UCSD-AML1 (cell line): ENCODE data around the gene TENT5C.

ENCODE experiments used
- DNase-seq: peaks from one replicate; lab custom pipeline; 2025; ENCODE audit not compliant: unreplicated experiment; lab: John Stamatoyannopoulos, UW

The TENT5C gene

DNA sequence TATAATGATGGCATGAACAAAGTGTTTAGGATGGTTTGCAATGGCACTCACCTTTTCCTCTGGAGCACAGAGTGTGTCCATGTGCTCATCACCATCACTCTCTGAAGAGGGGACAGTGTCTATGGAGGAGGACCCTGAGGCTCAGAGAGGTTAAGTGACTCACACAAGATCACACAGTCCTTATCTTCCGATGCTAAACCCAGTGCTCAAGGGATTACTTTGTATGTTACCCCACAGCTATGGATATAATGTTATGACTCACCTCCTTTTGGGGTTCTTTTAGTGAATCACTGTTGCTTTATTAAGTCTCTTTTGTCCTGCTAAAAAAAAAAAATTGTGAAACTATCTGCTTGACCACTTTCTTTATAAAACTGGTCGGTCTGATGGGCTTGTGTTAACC is 67.6 kb downstream of the TENT5C start:
- DNase-seq = no peak

DNA sequence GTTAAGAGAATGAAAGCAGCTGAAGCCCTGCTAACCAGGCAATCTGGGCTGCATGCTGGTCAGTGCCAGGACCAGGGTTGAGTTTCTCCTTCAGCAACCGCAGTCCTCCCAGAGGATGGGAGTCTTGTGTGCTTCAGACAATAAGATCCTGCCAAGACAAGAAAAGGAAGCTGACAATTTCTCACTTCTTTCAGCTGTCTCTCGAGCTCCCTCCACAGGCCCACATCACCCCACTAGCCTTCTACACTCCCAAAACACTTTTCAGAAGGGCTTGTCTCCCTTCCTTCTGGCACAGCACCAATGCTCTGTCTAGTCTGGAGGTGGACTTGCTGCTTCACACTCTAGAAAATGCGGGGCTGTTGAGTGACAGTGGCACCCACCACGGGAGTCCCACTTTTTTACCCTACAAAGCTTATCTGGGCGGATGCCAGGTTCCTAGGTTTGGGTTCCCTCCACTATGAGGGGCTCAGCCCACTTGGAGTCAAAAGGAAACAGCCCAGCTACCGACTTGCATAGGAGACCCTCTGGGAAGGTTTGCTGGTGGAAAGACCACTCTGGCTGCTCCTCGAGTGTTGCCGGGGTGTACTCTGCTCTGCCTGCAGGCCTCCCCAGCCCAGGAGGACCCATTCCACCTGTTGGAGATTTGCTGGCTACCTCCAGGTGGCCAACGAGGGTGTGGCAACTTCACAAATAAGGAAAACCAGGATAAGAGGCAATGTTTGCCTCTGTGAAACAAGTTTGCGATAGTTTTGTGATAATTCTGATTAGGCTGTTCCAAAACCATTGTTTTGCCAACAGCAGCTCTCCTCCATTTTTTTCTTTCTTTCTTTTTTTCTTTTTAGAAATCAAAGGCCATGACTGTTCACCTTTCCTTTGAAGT is 68.9 kb downstream of the TENT5C start:
- DNase-seq = peak; percentile 56

DNA sequence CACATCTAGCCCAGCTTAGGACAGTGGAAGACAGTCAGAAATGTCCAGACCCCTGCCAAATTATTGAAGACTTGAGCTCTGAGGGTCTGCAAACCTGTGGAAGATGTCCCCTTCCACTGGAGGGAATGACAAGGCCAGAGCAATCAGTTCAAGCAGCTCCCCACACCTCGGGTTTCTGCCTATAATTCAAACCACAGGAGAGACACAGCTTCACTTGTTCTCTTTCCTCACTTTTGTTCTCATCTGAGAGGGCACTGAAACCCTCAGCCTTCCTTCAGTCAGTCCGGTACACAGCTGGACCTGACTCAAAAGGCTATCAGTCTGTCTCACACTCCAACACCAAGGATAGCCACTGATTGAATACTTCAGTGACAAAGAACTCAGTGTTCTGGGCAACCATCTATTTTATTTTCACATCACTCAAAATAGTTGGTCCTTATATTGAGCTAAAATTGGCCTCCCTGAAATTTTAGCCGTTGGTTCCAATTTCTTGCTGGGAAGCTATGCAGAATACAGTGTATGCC is 70.1 kb downstream of the TENT5C start:
- DNase-seq = no peak

DNA sequence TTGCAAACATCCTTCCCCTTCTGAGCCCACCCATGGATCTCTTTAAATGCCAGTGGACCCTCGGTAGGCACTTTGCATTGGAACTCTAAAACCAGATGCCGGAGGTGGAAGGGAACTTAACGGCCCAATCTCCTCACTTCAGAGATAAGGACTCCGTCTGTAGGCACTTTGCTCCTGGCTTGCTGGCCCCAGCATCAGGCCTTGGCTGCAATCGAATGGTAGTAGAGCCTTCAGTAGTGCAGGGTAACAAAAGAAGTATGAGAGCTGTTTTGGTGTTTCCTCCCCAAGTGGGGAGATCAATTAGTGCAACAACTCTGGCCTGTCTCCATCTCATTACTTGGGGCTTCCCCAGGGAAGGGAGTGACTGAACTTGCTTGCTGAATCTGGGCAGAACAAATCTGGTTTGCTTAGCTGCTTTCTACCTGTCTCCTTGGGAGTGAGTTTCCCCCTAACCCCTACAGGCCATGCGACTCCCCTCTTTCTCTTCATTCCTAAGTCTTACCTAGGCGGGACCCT is 70.8 kb downstream of the TENT5C start:
- DNase-seq = no peak
